ENCODE results near the gene VPS52.
"Not testable (repeated sequence)": the region's sequence is repeated elsewhere in the genome, so short reads cannot be mapped to it uniquely, and the experiment has no call there.

The VPS52 gene

GRCh38 chr6:33278810-33279209, 7.1 kb upstream of the VPS52 start:
- Mint-ChIP-seq H3K27ac (peak overlapping the region; percentile 93), H3K4me3 (peak overlapping the region; percentile 78), H3K9me3 (no peaks in the 10 kb centered on the region), H3K27me3 (no peaks in the 10 kb centered on the region), H3K4me1 (ENCODE audit: low read depth) (peaks cover 51% of the 10 kb centered on the region), H3K36me3 (ENCODE audit: low read depth) (peaks cover 93% of the 10 kb centered on the region)
- no peak for DNase-seq

- no peaks in the 10 kb centered on the region for H3K27me3 Mint-ChIP-seq
- peaks cover 51% of the 10 kb centered on the region for H3K4me1 Mint-ChIP-seq (ENCODE audit: low read depth)
- peaks cover 93% of the 10 kb centered on the region for H3K36me3 Mint-ChIP-seq (ENCODE audit: low read depth)
- peak overlapping the region; percentile 93 for H3K27ac Mint-ChIP-seq
- no peak for DNase-seq
- peak overlapping the region; percentile 78 for H3K4me3 Mint-ChIP-seq
- no peaks in the 10 kb centered on the region for H3K9me3 Mint-ChIP-seq
These were observed 6.7 kb upstream of the VPS52 start for GRCh38 chr6:33278392-33278741.

GRCh38 chr6:33277663-33278391, 6.2 kb upstream of the VPS52 start:
- Mint-ChIP-seq H3K4me1 (ENCODE audit: low read depth) (peaks cover 51% of the 10 kb centered on the region), H3K27me3 (no peaks in the 10 kb centered on the region), H3K36me3 (ENCODE audit: low read depth) (peaks cover 93% of the 10 kb centered on the region), H3K27ac (peak overlapping the region; percentile 93), H3K4me3 (peak overlapping the region; percentile 78), H3K9me3 (no peaks in the 10 kb centered on the region)
- DNase-seq: no peak

- peak within 1 kb of the TSS; percentile 98 for H3K4me3 Mint-ChIP-seq
- H3K36me3 Mint-ChIP-seq (ENCODE audit: low read depth): peaks cover 94% of the 10 kb centered on the region
- no peaks in the 10 kb centered on the region for H3K9me3 Mint-ChIP-seq
- H3K27ac Mint-ChIP-seq: peak within 1 kb of the TSS; percentile 100
- DNase-seq: peak; percentile 89
- peaks cover 51% of the 10 kb centered on the region for H3K4me1 Mint-ChIP-seq (ENCODE audit: low read depth)
- no peaks in the 10 kb centered on the region for H3K27me3 Mint-ChIP-seq
These were observed 5.4 kb upstream of the VPS52 start, which contains the start of gene B3GALT4 for GRCh38 chr6:33276864-33277662. TSS of gene B3GALT4 (plus strand) at chr6:33277123. CDS start at chr6:33277420, 297 bp downstream.

GRCh38 chr6:33276581-33276863, 4.8 kb upstream of the VPS52 start:
- peaks cover 94% of the 10 kb centered on the region for H3K36me3 Mint-ChIP-seq (ENCODE audit: low read depth)
- peak overlapping the region; percentile 100 for H3K27ac Mint-ChIP-seq
- peak overlapping the region; percentile 98 for H3K4me3 Mint-ChIP-seq
- H3K4me1 Mint-ChIP-seq (ENCODE audit: low read depth): peaks cover 51% of the 10 kb centered on the region
- no peak for DNase-seq
- H3K9me3 Mint-ChIP-seq: no peaks in the 10 kb centered on the region
- H3K27me3 Mint-ChIP-seq: no peaks in the 10 kb centered on the region

GRCh38 chr6:33275795-33276580, 4.3 kb upstream of the VPS52 start:
- DNase-seq, H3K9me3 Mint-ChIP-seq, H3K27me3 Mint-ChIP-seq: not testable (repeated sequence)
- H3K36me3 Mint-ChIP-seq (ENCODE audit: low read depth): peaks cover 94% of the 10 kb centered on the region
- peak overlapping the region; percentile 98 for H3K4me3 Mint-ChIP-seq
- H3K27ac Mint-ChIP-seq: peak overlapping the region; percentile 100
- H3K4me1 Mint-ChIP-seq (ENCODE audit: low read depth): peaks cover 46% of the 10 kb centered on the region

GRCh38 chr6:33273924-33274902, 2.5 kb upstream of the VPS52 start:
- DNase-seq: peak; percentile 47
- Mint-ChIP-seq H3K9me3 (no peaks in the 10 kb centered on the region), H3K36me3 (ENCODE audit: low read depth) (peaks cover 86% of the 10 kb centered on the region), H3K27ac (peak overlapping the region; percentile 100), H3K27me3 (no peaks in the 10 kb centered on the region), H3K4me1 (ENCODE audit: low read depth) (peaks cover 50% of the 10 kb centered on the region), H3K4me3 (peak overlapping the region; percentile 98)

GRCh38 chr6:33273129-33273923, 1.6 kb upstream of the VPS52 start:
- Mint-ChIP-seq H3K27ac (peak overlapping the region; percentile 100), H3K4me1 (ENCODE audit: low read depth) (peaks cover 47% of the 10 kb centered on the region), H3K9me3 (no peaks in the 10 kb centered on the region), H3K27me3 (no peaks in the 10 kb centered on the region), H3K4me3 (peak overlapping the region; percentile 98), H3K36me3 (ENCODE audit: low read depth) (peaks cover 86% of the 10 kb centered on the region)
- DNase-seq: no peak

GRCh38 chr6:33272275-33273128, 826 bp upstream of the VPS52 start:
- Mint-ChIP-seq H3K4me3 (peak overlapping the region; percentile 98), H3K4me1 (ENCODE audit: low read depth) (peaks cover 42% of the 10 kb centered on the region), H3K27ac (peak overlapping the region; percentile 100), H3K36me3 (ENCODE audit: low read depth) (peaks cover 89% of the 10 kb centered on the region), H3K27me3 (no peaks in the 10 kb centered on the region), H3K9me3 (no peaks in the 10 kb centered on the region)
- no peak for DNase-seq

GRCh38 chr6:33271117-33271467, 584 bp downstream of the VPS52 start:
- no peak for DNase-seq
- H3K9me3 Mint-ChIP-seq: no peaks in the 10 kb centered on the region
- peaks cover 32% of the 10 kb centered on the region for H3K4me1 Mint-ChIP-seq (ENCODE audit: low read depth)
- H3K27me3 Mint-ChIP-seq: no peaks in the 10 kb centered on the region
- H3K4me3 Mint-ChIP-seq: peak overlapping the region; percentile 98
- H3K27ac Mint-ChIP-seq: peak overlapping the region; percentile 100
- H3K36me3 Mint-ChIP-seq (ENCODE audit: low read depth): peaks cover 93% of the 10 kb centered on the region

GRCh38 chr6:33264015-33264414, 7.7 kb downstream of the VPS52 start:
- Mint-ChIP-seq H3K4me3 (no peak overlapping the region), H3K36me3 (ENCODE audit: low read depth) (peaks cover 95% of the 10 kb centered on the region), H3K9me3 (no peaks in the 10 kb centered on the region), H3K27me3 (no peaks in the 10 kb centered on the region), H3K27ac (peak overlapping the region; percentile 9), H3K4me1 (ENCODE audit: low read depth) (peaks cover 7% of the 10 kb centered on the region)
- DNase-seq: no peak

- H3K36me3 Mint-ChIP-seq (ENCODE audit: low read depth): peaks cover 90% of the 10 kb centered on the region
- H3K4me1 Mint-ChIP-seq (ENCODE audit: low read depth); DNase-seq; H3K27ac Mint-ChIP-seq; H3K4me3 Mint-ChIP-seq; H3K9me3 Mint-ChIP-seq; H3K27me3 Mint-ChIP-seq: not testable (repeated sequence)
These were observed 9.2 kb downstream of the VPS52 start for GRCh38 chr6:33262490-33262889.

All from activated T-cell treated with anti-CD3 and anti-CD28 coated beads, Interleukin-2, amount 50 U/mL, for 24 hours (primary cell).